GM21576 (cell line): ENCODE results near the gene ADD1.
A peak's percentile ranks its signal among the peaks of the same experiment; 100 is the strongest.

Experiments used
- ATAC-seq: cut with Tn5 transposase; IDR thresholded peaks from one replicate; pipeline ENCODE4 v1.9.1; 2021; ENCODE audit warnings: mild to moderate bottlenecking, moderate library complexity; ENCODE audit not compliant: unreplicated experiment

The ADD1 gene

DNA sequence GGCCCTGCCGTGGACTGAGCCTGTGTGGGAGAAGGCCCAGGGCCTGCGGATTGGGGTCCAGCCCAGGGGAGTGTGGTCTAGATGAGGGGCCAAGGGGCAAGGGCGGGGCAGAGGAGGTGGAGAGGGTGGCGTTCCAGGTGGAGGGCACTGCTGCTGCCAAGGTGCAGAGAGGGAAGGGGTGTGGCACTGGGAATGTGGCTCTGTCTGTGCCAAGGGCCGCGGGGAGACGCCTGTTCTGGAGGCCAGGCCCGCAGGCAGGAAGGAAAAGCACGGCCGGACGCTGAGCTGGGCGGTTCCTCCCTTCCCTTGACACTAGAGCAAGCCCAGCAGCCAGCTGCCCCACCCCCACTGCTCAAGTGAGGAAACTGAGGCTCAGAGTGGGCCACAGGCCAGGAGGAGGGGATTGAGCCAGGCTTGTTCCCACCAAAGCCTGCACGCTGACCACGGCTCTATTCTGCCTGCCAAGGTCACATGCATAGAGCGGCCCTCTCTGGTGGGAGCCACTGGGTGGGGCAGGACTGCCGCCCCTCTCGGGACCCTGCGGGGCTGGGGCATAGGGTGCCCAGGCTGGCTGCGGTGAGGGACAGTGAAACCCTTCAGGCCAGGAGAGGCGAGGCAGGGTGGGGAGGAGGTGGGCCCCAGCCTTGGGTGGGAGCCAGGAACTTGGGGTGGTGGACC is 37.8 kb upstream of the ADD1 start:
- no peak for ATAC-seq

DNA sequence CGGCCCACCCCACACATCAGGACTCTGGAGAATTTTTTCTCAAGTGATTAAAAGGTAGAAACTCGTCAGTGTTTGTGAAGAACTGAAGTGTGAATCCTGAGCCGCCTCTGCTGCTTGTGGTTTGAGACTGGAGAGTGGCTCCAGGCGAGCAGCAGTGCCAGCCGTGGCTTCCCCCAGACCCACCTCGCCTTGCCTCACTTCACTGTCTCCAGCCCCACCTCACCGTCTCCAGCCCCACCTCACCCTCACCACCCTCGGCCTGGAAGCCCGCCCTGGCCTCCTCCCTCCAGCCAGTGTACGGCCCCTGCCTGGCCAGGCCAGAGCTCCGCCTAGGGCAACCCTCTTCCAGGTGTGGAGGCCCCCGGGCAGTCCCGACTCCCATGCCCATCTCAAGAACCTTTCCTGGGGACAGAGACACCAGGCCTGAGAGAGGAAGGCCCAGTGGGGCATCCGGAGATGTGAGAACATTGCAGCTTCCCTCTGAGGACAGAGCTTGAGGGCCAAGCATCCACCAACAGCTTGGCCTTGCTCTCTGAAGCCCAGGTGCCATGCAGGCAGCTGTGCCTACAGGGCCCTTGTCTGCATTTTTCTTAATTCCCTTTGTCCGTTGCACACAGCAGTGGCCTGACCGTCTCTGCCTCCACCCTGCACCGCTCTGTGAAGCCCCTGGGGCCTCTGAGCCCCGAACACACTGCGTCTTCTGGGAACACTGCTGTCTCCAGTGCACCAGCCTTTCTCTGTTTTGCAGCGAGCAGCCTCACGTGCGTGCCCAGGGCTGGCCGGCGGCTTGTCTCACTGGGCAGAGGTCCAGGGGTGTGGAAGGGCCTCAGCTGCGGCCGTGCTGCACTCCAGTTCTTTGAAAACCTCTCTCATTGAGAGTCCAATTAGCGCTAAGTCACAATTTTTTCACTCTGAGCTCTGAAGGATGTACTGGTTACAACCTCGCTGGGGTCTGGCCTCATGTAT is 37.0 kb upstream of the ADD1 start:
- ATAC-seq = no peak

DNA sequence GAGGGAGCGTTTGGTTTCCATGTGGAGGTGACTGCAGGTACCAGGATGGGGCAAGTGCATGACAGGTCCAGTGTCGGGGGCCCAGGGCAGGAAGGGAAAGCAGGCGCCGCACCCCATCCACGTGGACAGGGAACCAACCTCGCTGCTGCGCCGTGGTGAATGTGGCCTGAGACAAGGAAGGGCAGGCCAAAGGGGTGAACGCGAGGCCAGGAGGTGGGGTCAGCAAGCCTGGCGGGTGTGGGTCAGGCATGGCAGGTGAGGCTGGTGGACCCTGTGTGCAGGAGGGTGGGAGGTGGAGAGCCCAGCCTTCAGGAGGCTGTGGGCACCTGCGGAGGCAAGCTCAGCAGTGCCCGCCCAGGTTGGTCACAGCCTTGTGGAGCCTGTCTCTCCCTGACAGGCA is 36.1 kb upstream of the ADD1 start:
- no peak for ATAC-seq

DNA sequence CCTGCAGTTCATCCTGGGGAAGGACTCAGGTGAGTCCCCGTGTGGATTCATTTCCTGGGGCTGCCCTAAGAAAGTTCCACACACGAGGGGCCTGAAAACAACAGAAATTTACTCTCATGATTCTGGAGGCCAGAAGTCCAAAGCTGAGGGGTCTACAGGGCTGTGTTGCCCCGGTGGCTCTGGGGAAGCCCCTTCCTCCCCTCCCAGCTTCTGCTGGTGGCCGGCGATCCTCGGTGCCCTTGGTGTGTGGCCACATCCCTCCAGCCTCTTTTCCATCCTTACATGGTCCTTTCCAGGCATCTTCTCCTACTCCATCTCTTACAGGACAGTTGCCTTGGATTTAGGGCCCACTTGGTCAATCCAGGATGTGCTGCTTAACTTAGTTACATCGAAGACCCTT is 35.6 kb upstream of the ADD1 start:
- ATAC-seq = no peak

DNA sequence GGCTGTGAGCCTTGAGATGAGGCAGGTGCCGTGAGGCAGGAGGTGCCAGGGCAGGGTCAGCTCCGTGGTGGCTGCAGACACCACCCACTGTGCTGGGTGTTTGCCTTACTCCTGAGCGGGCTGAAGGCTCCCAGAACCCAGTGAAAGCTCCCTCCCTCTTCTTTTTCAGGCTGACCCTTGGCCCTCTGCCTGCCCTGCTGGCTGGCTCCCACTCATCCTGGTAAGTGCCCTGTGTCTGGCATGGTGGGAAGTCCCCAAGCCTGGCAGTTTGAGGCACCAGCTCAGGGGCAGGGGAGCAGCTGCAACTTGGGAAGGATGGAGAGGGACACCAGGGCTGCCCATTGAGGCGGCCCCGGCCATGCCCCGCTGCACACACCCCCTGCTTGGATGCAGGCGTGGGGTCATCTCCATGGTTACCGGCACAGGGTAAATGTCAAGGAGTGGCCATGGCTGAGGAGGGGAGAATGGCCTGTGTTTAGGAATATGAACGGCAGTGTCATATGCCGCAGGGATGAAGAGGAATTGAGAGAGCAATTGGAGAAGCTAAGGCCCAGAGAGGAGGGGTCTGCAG is 33.9 kb upstream of the ADD1 start:
- ATAC-seq = no peak

DNA sequence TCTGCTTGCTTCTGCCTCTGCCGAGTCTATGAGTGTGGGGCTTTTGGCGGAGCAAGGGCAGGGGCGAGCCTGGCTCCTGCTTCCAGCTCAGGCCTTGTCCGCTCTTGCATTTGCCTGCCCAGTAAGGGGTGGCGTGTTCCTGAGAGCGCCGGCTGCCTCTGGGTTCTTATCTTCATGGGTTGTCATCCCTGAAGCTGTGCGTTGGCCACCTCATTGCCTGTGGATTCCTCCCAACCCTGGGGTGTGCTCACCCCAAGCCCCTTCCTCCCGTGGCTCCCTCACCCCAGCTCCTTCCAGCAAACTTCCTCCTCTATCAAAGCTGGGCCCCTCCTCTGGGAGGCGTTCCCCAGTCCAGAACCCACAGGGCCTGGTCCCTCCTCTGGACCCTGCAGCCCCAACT is 33.3 kb upstream of the ADD1 start:
- no peak for ATAC-seq

DNA sequence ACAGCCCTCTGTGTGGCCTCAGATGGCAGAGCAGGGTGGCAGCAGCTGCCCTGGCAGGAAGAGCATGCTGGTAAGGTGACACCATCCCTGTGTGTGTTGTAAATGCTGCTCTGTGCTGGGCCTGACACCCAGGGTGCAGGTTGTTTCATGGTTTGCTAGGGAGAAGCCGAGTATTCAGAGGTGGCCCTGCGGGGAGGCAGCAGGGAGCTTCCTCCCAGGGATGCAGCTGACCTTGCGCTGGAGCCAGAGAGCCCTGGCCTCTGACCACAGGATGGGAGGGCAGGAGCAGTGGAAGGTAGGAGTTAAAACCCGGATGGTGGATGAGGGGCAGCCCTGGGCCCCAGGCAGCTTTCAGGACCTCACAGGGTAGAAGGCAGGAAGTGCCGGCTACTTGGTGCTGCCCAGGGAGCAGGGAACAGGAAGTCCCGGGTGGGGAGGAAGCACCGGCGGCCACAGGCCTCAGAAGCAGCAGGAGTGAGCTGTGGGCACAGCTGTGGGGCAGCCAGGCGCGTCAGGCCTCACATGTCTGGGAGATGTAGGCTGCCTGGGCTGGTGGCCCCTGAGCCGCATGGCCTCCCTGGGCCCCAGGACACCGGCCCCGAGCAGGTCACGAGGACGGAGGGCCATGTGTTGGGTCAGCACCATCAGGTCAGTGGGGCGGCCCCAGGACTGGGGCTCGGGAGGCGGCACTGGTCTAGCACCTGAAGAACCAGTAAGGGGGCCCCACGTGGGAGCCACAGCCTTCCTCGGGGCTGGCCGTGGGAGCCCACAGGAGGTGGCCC is 31.6 kb upstream of the ADD1 start:
- ATAC-seq = peak; percentile 61

DNA sequence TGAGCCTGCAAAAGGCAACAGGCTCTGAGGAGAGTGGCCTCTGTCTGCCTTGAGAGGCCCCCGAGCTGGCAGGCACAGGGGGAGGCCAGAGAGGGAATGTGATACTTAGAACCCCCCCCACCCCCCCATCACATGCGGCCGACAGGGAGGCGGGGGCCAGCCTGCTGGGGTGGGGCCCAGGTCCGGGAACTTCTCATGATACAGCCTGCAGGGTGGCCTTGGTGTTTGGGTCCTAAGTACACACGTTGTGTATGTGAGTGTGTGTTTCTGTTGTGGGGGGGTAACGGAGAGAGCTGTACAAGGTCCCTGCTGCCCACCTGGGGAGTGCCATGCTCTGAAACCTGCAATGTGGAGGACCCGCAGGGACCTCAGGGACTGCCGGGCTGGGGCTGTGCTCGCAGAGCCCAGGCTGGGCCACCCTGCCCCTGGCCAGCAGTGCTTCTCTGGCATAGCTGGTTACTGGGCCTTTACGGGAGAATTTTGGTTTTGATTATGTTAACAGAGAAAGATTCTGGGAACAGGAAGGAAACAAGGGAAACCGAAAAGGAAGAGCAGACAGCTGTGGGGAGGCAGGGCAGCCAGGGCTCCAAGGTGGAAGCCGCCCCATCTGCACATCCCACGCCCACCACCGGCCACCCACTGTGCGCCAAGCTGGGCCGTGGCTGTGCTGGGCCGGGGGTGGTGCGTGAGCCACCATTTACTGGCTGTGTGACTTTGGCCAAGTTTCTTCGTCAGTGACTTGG is 30.9 kb upstream of the ADD1 start:
- no peak for ATAC-seq

DNA sequence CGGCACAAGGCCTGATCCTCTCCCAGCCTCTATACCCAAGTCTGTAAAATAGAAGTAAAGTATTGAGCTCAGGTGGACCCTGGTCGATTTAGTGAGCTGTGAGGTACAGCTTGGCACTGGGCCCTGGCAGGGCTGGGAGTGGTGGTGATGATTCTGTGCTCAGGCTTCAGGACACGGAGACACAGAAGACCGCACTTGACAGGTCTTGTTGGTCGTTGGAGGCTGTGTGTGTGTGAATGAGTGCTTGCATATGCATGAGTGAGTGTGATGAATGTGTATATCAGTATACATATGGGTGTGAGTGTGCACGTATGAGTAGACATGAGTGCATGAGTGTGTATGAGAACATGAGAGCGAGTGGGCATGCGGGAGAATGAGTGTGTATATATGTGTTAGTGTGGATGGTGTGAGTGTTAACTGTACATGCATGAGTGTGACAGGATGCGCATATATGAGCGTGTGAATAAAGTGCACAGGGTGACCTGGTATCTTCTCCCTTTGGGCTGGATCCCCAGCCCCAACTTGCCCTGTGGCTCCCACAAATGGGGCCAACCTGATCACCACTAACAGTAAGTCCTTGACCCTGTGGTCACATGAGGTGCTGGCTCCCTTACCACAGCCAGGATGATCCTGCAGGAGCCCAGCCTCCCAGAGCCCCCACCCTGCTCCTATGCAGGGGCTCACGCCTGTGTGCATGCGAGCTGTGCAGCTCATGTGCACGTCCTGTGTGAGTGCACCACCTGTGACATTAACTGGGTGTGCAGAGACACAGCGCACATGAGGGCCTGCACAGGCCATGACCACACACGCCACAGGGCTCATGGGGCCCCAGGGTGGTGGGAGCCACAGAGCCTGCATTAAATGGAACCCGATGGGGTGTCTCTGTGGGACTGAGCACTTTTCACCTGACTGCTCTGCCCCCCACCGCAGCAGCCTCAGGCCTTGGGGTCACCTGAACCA is 29.9 kb upstream of the ADD1 start:
- no peak for ATAC-seq

DNA sequence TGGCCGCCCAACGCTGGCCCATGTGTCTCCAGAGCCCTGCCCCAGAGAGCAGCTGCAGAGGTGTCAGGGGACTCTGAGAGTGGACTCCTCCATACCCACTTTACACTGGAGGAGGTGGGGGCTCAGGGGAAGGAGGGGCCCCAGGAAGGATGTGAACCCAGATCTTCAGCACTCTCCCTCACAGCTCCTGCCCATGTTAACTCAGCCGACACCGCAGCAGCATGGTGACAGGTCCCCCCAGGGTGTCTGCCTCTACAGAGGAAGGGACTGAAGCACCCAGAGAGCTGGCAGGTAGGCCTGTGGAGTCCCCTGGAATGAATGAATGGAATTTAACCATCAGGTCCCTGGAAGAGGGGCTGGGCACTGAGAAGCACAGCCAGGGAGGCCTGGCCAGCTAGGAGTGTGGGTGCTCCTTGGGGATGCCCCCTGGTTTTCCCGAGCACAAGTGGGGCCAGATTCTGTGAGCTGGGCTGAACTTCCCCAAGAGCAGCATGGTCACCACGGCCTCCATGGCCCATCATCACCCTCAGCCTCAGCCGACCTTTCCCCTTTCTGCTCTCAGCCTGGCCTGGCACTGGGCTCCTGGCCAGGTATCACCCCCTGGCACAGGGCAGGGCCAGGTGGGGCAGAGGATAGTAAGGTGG is 28.9 kb upstream of the ADD1 start:
- no peak for ATAC-seq

DNA sequence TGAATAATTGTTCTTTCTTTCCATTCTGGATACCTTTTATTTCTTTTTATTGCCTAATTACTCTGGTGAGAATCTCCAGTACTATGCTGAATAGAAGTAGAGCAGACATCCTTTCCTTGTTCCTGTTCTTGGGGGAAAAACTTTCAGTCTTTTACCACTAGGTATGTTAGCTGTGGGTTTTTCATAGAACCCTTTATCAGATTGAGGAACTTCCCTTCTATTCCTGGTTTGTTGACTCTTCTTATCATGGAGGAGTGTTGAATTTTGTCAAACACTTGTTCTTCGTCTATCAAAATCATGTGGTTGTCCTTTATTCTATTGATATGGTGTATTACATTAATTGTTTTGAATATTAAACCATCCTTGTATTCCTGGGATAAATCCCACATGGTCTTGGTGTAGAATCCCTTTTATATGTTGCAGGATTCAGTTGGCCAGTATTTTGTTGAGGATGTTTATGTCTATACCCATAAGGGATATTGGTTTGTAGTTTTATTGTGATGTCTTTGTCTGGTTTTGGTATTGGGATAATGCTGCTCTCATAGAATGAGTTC is 27.2 kb upstream of the ADD1 start:
- ATAC-seq = no peak

DNA sequence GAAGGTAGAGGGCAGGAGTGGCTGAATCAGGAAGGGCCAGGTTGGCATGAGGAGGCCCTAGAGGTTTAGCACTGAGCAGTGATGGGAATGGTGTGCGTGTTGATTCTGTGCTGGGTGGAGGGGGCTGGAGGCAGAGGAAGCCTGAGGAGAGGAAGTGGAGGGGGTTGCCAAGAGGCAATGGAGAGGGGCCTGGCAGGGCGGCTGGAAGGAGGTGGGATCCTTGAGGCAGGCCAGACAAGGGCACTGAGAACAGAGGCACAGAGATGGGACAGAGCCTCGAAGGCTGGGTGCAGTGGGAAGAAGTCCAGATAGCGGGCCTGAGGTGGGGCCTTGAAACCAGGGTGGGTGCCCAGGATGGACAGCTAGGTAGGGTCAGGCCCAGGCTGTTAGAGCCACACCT is 26.5 kb upstream of the ADD1 start:
- no peak for ATAC-seq

DNA sequence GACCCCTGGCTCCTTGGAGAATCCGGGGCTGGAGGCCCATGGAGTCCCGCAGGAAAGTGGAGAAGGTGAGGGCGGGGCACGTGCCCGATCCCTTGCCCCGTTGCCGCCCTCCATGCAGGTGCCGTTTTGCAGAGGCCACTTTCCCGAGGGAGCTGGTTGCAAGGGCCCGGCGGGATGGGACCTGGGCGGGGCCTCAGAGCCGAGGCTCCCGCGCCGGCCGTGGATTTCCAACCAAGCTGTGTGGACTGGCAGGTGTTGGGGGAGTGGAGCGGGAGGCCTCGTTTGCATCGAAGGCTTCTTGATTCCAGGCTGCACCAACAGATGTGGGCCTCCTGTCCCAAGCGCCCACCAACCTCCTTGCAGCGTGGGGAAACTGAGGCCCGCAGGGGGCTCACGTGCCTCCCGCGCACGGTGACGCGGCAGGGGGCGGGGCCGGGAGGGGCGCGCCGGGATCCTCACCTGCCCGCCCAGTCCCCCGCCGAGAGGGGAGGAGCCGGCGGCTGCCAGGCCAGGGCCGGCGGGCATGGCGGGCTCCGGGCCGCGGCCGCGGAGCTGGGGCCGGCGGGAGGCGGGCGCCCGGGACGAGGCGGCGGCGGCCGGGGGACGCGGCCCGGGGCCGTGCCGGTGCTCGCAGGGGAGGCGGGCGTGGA is 25.8 kb upstream of the ADD1 start:
- no peak for ATAC-seq

DNA sequence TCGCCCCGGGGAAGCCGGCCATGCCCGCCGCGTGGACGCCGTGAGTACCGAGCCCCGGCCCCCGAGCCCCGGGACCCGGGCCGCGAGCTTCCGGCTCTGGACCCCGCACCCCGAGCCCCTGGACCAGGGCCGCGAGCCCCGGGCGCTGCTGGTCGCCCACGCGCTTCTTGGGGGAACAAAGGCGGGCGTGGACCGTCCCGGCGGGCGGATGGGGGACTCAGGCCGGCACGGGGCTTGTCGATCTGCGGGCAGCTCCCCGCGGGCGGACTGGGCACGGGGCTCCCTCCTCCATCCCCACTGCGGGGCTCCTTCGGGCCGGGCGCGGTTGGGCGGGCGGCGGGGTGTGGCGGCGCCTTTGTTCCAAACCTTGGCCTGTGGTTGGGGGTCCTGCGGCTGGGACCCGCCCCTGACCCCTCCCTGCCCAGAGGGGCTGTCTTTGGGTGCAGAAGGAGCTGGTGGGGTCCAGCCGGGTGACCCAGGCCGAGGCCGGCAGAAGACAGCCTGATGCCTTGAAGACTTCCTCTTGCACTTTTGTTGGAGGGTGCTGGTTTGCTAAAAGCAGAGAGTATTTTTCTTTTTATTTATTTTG is 25.2 kb upstream of the ADD1 start:
- ATAC-seq = no peak

DNA sequence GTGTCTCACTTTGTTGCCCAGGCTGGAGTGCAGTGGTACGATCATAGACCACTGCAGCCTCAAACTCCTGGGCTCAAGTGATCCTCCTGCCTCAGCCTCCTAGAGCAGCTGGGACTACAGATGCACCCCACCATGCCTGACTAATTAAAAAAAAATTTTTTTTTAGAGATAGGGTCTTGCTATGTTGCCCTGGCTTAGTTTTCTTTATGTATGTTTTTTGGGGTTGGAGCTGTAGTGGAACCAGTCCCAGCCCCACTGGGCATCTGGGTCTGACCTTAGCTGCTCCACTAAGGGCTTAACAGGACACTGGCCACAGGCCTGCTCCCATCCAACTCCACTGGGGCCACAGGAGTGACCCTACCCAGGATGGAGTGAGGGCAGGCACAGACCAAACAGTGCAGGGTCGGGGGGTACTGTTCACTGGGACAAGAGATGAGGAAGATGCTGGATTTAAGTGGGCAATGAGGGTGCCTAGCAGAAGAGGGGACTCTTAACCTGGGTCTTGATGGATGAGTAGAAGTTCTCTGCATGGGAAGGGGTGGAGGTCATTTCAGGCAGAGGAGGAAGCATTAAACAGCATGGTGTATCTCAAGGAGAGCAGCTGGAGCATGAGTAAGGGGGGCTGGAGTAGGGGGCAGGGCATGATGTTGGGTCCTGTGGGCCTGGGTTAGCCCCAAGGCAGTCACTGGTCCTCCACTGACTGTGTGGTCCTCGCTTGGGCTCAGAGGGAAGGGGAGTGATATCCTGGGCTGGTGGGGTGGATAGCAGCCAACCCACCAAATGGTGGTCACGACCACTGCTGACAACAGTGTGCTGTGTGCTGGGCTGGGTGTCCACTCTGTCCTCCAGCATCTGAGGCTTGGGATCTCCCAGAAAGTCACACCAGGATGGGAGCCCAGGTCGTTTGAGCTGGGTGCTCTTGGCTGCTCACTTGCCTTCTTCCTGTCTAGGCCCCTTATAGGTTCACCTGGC is 24.1 kb upstream of the ADD1 start:
- ATAC-seq = no peak

DNA sequence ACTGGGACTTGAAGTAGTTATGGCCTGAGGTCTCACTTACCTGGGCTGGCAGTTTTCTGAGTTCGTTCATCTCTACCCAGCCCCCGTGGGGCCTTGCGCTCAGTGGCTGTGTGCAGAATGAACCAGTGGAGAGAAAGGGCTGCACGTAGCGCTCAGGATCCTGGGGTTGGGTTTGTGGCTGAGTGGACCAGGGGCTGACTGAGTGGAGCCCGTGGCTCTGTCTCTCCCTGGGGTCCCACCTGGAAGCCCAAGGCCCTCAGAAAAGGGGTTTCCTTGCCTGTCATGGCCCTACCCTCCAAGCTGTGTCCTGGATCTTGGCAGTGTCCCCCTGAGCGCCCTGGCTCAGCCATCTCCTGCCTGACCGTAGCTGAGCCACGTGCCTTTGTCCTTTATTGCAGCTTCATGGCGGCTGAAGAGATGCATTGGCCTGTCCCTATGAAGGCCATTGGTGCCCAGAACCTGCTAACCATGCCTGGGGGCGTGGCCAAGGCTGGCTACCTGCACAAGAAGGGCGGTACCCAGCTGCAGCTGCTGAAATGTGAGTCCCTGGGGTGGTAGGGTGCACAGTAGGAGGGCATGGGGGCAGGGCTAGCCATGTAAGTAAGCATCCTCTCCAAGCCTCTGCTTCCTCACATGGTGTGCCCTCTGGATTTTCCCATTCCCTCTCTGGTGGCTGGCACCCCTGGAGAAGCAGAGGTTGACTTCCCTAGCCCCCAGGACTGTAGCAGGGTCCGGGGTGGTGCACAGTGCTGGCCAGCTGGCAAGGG is 23.2 kb upstream of the ADD1 start:
- no peak for ATAC-seq
